GM21423 (cell line): Measurements from ENCODE around the gene FLT3.
A peak's percentile ranks its signal among the peaks of the same experiment; 100 is the strongest.
"Not testable (repeated sequence)": the region's sequence is repeated elsewhere in the genome, so short reads cannot be mapped to it uniquely, and the experiment has no call there.

Source experiments
- ATAC-seq: cut with Tn5 transposase; IDR thresholded peaks from one replicate; pipeline ENCODE4 v1.9.1; 2021; ENCODE audit warnings: mild to moderate bottlenecking, moderate library complexity; ENCODE audit not compliant: unreplicated experiment

The FLT3 gene

DNA sequence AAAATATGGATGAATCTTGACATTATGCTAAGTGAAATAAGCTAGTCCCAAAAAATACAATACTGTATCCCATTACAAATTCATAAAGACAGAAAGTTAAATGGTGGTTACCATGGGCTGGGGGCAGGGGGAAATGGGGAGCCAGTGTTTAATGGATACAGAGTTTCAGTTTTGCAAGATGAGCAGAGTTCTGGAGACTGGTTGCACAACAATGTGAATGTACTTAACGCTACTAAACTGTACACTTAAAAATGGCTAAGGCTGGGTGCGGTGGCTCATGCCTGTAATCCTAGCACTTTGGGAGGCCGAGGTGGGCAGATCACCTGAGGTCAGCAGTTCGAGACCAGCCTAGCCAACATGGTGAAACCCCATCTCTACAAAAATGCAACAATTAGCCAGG lies 1.5 kb upstream of the FLT3 start:
- ATAC-seq: not testable (repeated sequence)

DNA sequence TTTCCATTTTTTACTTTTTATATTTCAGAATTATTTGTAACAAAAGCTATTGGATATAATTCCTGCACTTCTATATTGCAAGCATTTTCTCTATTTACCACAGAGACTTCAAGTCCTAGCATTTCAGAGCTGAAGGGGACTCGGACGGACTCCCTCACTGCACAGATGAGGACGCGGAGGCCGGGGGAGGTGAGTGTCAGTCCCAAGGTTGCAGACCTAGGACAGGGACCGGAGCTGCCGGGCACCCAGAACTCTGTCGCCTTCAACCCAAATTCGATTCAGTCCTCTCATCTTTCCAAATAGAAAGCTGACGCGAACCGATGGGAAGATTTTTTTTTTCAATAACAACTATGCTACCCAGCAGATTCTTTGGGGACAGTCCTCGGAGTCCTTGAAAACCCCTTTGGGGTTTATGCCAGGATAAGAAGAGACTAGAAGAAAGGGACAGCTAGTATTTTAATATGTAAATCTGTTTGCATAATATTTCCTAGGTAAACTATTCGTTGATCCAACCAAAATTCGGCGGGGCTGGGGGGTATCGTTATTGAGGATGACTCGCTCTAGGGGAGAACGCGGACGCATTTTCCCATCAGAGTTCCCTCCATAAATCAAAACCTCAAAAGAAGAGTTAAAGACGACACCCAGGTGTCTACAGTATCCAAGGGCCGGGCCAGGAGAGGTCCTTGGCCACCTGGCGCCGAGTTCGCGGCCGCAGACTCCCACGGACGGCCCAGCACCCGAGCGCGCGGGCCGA lies 803 bp downstream of the FLT3 start:
- no peak for ATAC-seq

DNA sequence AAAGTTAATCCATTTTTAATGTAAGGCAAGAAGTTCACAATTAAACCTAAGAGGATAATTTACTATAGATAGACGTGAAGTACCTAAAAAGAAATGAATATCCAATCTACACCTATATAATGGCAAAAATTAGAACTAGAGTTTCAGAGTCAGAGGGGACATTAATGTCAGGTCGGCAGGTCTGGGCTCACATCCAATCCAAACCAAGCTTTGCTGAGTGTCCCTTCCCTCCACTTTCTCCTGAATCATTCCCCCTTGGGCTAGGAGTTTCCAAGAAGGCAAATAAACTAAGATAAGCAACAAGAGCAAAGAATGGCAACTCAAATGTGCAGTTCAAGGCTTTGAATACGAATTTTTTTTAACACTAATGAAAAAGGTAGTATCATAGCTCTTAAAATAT lies 2.9 kb downstream of the FLT3 start:
- ATAC-seq: no peak

DNA sequence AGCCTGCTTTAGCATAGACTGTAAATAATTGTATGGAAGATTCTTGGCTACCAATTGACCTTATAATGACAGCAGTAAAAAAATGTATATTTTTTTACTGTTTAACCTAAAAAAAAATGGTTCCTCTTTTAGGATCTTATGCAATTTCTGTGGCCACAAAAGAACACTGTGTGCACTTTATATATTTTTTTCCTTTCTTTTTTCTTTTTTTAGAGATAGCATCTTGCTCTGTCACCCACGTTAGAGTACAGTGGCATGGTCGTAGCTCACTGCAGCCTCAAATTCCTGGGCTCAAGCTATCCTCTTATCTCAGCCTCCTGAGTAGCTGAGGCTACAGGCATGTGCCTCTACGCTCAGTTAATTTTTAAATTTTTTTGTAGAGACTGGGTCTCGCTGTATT lies 6.1 kb downstream of the FLT3 start:
- ATAC-seq: no peak

DNA sequence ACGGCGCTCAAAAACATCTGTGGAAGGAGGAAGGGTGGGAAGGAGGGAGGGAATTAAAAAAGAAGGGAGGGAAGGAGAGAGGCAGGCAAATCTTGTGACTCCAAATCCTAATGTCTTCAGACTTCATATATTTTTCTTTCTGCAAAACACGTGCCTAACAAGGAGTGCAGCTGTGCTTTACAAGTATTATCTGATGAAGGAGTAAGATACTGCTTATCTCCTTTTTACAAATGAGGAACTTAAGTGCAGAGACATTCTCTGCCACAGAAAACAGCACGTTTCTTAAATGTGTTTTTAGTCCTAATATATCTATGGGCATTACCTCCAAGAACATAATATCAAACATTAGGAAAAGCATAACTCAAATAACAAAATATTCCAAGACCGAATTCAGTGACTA lies 6.5 kb downstream of the FLT3 start:
- ATAC-seq: no peak

DNA sequence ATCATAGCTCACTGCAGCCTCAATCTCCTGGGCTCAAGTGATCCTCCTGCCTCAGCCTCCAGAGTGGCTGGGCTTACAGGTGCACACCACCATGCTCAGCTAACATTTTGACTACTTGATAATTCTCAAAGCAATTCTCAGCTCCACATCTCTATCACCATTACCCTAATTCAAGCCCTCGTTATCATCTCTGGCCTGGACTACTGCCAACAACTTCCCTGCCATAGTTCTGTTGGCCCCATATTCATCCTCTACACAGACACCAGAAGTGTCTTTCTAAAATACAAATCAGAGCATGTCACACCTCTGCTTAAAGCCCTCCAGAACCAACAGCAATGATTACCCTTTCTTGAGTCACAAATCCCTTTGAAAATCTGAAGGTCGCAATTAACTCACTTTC lies 7.9 kb downstream of the FLT3 start:
- ATAC-seq: no peak

DNA sequence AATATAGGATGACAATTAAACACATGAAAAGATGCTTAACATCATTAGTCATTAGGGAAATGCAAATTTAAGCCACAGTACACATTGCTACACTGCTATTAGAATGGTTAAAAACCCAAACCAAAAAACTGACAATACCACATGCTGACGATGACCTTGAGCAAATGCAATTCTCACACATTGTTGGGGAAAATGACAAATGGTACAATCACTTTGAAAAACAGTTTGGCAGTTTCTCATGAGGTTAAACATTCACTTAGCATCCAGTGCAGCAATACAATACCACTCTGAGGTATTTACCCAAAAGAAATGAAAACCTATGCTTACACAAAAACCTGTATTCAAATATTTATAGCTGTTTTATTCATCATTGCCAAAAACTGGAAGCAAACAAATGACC lies 11.3 kb downstream of the FLT3 start:
- no peak for ATAC-seq

DNA sequence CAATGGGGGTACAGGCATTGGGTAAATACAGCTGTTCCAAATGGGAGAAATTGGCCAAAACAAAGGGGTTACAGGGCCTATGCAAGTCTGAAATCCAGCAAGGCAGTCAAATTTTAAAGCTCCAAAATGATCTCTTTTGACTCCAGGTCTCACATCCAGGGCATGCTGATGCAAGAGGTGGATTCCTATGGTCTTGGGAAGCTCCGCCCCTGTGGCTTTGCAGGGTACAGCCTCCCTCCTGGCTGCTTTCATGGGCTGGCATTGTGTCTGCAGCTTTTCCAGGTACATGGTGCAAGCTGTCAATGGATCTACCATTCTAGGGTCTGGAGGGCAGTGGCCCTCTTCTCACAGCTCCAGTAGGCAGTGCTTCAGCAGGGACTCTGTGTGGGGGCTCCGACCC lies 22.6 kb downstream of the FLT3 start:
- not testable (repeated sequence) for ATAC-seq

DNA sequence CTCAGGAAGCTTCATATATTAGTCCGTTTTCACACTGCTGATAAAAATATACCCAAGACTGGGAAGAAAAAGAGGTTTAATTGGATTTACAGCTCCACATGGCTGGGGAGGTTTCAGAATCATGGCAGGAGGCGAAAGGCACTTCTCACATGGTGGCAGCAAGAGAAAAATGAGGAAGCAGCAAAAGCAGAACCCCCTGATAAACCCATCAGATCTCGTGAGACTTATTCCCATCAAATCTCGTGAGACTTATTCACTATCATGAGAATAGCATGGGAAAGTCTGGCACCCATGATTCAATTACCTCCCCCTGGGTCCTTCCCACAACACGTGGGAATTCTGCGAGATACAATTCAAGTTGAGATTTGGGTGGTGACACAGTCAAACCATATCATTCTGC lies 23.1 kb downstream of the FLT3 start:
- no peak for ATAC-seq

DNA sequence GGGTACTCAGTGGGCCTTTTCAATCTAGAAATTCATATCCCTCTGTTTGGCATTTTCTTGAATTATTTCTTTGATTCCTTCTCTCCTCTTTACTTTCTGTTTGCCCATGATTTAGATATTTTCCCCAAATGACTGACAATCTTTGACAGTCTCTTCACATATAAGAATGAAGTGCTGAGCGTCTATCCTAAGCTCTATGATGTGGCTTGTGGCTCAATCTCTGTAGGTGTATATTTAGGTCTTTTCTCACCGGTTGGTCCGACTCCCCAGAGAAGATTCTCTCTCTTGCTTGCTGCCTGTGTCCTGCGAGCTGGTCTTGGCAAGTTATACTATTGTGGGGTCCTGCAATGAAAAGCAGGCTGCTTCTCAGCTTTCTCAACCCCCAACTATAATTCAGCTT lies 29.0 kb downstream of the FLT3 start:
- no peak for ATAC-seq

DNA sequence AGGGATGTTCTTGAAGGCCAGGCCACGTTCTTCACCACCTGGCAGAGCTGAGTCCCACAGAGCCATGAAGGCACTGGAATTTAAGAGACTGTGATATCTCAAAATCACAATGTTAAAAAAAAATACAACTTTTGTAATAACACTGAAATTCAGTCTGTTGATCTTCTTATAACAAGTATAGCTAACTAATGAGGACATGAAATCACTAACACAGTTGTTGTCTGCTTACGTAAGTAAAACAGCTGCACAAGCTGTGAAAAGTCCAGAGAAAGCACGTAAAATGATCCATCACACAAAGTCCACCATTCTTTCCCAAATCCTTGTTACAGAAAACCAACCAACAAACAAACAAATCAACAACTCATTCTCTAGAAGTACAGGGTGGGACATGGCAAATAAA lies 32.9 kb downstream of the FLT3 start:
- ATAC-seq: no peak

DNA sequence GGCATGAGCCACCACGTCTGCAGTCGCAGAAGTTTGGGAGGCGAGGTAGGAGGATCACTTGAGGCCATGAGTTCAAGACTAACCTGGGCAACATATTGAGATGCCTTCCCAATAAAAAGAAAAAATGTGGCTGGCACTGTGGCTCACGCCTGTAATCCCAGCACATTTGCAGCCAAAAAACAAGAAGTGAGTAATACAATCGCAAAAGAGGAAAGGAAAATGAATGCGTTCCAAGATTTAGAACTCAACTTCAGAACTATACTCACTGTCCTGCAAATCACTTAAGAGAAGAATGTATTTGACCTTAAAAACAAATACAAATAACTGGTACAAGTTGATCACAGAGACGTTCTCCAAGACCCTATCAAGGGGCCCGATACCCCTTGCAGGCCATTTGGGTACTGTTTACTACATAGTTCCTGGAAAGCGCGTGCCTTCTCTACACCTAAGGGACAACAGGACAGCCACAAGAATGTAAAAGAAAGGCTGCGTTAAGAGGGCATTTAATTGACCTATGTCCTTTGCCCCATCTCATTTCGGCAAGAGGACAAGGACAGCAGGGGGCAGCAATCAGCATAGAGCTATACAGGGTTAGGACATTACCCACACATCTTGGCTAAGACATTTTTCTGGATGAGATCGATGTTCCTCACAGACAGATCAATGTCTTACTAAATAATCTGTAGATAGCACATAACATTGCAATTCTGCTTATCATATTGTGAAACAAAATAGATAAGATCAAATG lies 41.3 kb downstream of the FLT3 start:
- no peak for ATAC-seq

DNA sequence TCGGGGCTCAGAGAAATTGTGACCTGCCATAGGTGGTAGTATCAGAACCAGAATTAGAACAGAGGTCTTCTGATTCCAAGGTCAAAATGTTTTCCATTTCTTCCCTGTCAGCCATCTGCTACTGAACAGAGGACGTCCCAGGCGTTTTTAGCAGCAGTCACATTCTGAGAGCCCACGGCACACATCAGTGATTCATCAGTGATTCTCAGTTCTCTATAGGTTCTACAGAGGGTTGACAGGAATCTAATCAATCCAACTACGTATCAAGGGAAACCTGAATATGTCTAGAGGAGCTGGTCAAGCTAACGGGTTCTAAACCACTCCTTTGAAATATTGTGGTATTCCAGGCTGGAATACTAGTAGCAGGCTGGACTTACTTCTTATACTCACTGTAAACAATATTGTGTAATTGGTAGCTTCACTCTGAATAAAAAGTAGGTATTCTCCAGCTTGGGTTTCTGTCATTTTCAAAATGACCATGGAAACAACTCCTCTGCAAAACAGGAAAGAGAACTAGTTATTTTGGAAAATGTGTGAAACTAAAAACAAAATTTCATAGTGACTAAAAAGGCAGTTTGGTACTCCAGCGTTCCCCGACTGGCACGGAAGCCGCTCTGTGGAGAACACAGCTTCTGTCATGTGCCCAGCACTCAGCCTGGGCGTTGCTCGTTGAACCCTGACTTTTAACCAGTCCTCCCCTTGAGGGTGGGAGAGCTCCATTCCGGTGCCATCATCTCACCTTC lies 43.2 kb downstream of the FLT3 start:
- ATAC-seq: peak; percentile 62

DNA sequence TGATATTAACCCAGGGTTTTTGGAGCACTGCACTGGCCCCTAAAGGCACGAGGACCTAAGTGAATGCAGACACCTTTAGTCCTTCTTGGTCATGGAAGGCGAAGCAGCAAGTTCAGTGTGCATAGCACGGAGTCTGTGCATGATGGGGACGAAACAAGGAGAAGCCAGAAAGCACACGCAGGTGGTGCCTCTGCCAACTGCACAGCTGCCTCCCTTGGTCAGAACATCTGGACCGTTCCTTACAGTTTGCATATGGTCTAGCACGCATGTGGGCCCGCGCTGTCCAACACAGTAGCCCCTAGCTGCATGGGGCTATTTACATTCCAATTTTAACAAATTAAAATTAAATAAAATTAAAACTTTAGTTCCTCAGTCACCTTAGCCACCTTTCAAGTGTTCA lies 44.0 kb downstream of the FLT3 start:
- ATAC-seq: no peak

DNA sequence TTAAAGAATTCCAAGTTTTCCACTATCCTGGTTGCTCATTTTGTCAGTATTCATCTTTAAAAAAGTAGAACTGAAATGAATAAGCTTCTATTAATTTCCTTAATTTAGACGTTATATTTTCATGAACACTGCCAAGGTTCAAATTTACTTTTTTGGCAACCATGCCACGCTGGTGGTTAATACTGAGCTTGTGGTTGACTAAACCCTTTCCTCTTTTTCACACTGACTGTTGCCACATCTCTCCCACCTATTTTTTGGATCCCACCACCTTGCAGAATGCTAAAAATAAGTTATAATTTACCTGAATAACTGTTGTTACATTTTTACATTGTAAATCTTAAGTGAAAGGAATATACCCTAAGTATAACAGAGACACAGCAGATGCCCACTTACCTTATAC lies 45.0 kb downstream of the FLT3 start:
- no peak for ATAC-seq

DNA sequence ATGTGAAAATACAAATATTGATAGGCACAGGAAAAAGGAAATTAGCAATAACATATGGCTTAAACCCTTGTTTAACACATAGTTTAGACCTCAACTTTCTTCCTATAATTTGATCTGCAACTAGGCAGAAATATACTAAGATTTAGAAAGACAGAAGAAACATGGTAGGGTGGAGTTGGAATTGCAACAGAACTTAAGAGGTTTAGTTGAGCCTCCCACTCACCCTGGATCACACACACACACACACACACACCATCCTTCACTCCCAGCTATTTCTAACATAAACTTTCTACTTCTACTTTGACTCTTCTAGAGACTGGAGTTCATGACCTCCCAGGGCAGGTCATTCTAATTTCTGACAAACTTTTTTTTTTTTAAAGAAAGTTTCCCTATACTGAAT lies 47.4 kb downstream of the FLT3 start:
- no peak for ATAC-seq

DNA sequence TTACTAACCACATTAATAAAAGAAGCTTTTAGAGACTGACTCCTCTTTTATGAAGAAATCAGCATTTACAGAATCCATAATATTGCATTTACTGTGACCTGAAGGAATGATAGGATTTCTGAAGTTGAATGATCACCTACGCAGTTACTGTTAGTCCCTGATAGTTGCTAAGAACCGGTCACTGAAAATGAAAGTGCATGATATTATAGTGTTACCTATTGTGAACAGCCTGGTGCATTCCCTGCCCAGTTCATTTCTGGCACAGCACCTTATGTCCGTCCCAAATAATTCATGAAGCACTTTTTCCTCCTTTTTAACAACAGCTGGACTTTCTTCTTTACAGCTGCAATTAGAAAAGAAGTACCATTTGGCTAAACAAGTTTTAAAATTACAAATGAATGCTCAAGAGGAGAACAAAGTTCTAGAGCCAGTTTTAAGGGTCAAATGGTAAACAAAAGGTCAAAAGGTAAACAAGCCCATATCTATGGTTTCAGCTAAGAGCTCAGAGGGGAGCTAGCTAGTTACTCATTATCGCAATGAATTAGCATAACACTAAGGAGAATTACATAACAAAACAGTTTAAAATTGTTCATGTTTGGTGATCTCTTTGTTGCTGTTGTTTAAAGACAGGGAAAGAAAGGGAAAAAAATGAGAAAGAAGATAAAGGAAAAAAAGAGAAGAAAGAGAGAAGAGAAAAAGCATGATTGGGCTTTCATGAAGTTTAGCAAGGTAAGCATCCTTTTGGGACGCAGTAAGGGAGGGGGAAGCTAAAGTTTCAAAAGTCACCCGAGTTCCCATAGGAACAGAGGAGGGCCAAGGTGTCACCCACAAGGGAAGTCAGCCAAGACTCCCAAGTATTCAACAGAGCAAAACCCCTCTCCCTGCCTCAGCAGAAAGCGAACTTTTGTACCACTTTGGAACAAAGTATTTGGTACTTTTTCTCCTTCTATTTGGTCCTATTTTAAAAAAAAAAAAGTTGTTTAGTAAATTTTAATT lies 50.2 kb downstream of the FLT3 start:
- peak; percentile 43 for ATAC-seq

DNA sequence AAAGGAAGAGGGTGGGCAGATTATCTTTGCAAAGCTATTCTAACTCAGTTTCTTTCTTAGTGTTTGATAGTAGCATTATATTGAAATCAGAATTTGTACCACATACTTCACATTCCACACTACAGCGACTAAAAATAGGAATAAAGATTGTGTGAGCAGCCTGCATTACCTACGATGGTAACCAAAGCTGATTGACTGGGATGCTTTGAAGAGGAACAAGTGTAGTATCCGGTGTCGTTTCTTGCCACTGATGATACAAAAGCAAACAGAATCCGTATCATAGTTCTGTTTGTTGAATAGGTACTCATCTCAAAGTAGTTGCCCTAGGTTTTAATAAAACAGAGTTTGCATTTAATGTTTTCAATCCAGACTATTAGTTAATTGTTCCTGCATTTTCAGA lies 51.2 kb downstream of the FLT3 start:
- no peak for ATAC-seq

DNA sequence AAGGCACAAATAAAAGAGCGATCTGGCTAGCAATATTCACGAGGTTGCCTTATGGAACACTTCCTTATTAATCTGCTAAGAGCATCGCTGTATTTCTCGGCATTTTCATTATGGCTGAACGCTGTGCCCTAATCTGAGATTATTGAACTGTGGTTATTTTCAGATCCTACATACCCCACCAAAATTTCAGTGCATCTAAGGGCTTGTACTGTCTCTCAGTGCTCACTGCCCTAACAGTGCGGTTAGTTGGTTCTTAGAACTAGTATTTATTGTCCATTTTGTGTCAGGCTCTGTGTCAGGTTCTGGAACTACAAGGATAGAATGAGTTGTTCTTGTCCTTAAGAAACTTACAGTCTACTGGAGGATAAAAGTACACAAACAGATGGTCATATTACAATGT lies 51.6 kb downstream of the FLT3 start:
- no peak for ATAC-seq

DNA sequence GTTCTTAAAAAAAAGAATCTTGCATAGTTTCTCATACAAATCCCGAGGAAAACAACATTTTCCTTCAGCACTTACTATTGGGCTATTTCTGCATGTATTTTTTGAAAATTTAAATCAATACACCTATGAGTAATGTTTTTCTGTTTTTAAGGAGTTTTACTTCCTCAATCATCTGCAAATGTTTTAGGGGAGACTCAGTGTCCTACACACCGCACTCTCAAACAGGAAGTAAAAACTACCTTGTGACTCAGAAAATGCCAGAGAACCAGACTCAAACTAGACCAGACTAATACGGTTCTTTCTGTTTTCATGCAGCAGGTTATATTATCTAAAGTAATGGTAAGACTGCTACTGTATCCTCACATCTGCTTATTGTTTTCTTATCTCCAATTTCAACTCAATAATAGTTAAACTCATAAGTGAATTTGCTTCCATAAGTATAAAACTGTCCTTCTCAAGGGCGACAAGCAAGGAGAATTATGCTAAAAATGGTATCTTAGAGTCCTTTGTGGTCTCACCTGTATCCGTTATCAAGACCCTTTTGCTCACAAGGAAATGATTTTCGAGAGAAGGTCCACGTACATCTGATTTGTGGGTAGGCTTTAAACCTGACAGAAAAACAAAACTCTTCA lies 52.5 kb downstream of the FLT3 start:
- ATAC-seq: peak; percentile 91
